D721Med (cell line): ENCODE measurements around the gene SLC36A3.

ENCODE experiments used
- DNase-seq: peaks from one replicate; pipeline ENCODE4 v3.0.0; 2011; ENCODE audit warnings: low spot score; ENCODE audit not compliant: insufficient read length
- FAIRE-seq: peaks from 2 replicates; lab custom pipeline; 2011; peaks lifted over from hg19 to GRCh38; lab: Jason Lieb, UNC
- CTCF ChIP-seq: IDR thresholded peaks from 2 replicates; pipeline ENCODE4 v1.5.1; 2012; ENCODE audit warnings: mild to moderate bottlenecking, control low read depth; ENCODE audit not compliant: insufficient read depth; ENCODE audit errors: missing control alignments

The SLC36A3 gene

GRCh38 chr5:151253605-151253950 lies 50.0 kb downstream of the SLC36A3 start:
- DNase-seq (no peak), FAIRE-seq (no peak)
- TF ChIP-seq CTCF: no peak

- no peak for FAIRE-seq
- DNase-seq: peak; percentile 86
- no peak for TF ChIP-seq CTCF
These were observed 50.6 kb downstream of the SLC36A3 start, which contains the start of gene GM2A for GRCh38 chr5:151252762-151253604. Gene GM2A, plus strand, starts transcription at chr5:151253185. Its CDS starts 32 bp downstream, at chr5:151253217.

- FAIRE-seq (no peak), DNase-seq (no peak)
- no peak for TF ChIP-seq CTCF
These were observed 51.9 kb downstream of the SLC36A3 start for GRCh38 chr5:151251621-151252020.

- no peak for DNase-seq
- no peak for TF ChIP-seq CTCF
- no peak for FAIRE-seq
These were observed 52.5 kb downstream of the SLC36A3 start for GRCh38 chr5:151251001-151251551.

GRCh38 chr5:151250346-151251000 lies 53.1 kb downstream of the SLC36A3 start:
- DNase-seq (no peak), FAIRE-seq (no peak)
- no peak for TF ChIP-seq CTCF

GRCh38 chr5:151249281-151249680 lies 54.3 kb downstream of the SLC36A3 start:
- no peak for FAIRE-seq
- TF ChIP-seq CTCF: no peak
- DNase-seq: no peak
